ENCODE results near the gene MAZ.
"Not testable (repeated sequence)": the region's sequence is repeated elsewhere in the genome, so short reads cannot be mapped to it uniquely, and the experiment has no call there.

Gene MAZ

GRCh38 chr16:29784901-29785500 is 21.3 kb upstream of the MAZ start:
- FAIRE-seq: no peak

GRCh38 chr16:29787155-29787554 is 19.2 kb upstream of the MAZ start:
- FAIRE-seq: not testable (repeated sequence)

GRCh38 chr16:29789775-29790182 is 16.6 kb upstream of the MAZ start:
- FAIRE-seq: no peak

GRCh38 chr16:29790183-29790948 is 16.0 kb upstream of the MAZ start, which contains the start of gene KIF22:
Gene KIF22 (plus strand): TSS chr16:29790751. CDS start chr16:29790760, 9 bp downstream.
- no peak for FAIRE-seq

GRCh38 chr16:29790949-29791844 is 15.1 kb upstream of the MAZ start:
- FAIRE-seq: no peak

GRCh38 chr16:29791845-29792807 is 14.2 kb upstream of the MAZ start:
- FAIRE-seq: no peak

- not testable (repeated sequence) for FAIRE-seq
These were observed 13.2 kb upstream of the MAZ start for GRCh38 chr16:29793153-29793552.

- no peak for FAIRE-seq
These were observed 12.1 kb upstream of the MAZ start for GRCh38 chr16:29794231-29794710.

GRCh38 chr16:29802416-29802935 is 3.9 kb upstream of the MAZ start:
- FAIRE-seq: no peak

GRCh38 chr16:29804020-29804419 is 2.3 kb upstream of the MAZ start:
- no peak for FAIRE-seq

- no peak for FAIRE-seq
These were observed 1.7 kb upstream of the MAZ start for GRCh38 chr16:29804455-29805231.

GRCh38 chr16:29805232-29806098 is 864 bp upstream of the MAZ start:
- no peak for FAIRE-seq

- FAIRE-seq: no peak
These were observed 504 bp downstream of the MAZ start for GRCh38 chr16:29806641-29807425.

- no peak for FAIRE-seq
These were observed 1.3 kb downstream of the MAZ start for GRCh38 chr16:29807426-29808218.

- no peak for FAIRE-seq
These were observed 2.0 kb downstream of the MAZ start for GRCh38 chr16:29808219-29808900.

GRCh38 chr16:29809031-29809747 is 2.9 kb downstream of the MAZ start:
- FAIRE-seq: no peak

Data from islet of Langerhans (tissue), 1 donor.